ENCODE measurements around the gene COQ7. TPM values are rescaled to one million over a fixed set of nuclear protein-coding genes. Genes with fewer than 3 reads are reported as not detected.

The COQ7 gene
- total and polyA plus RNA-seq, 2 of the 4 experiments (the other 2 are of a cell fraction) = 10.9 to 13.6 TPM

Other genes with a start within 250 kb of the COQ7 start
- 53.8 and 55.8 TPM in 2 replicates for gene SMG1, start 141.2 kb upstream of the COQ7 start, total RNA-seq (2012; rRNA removed)
- 11.1 and 13.4 TPM in 2 replicates for gene SMG1, start 141.2 kb upstream of the COQ7 start, polyA plus RNA-seq (2012; rRNA removed)
- gene TMC7, start 83.7 kb upstream of the COQ7 start, total RNA-seq (2012; rRNA removed) = 0.28 and 0.36 TPM in 2 replicates
- 0.16 and 0.27 TPM in 2 replicates for gene TMC7, start 83.7 kb upstream of the COQ7 start, polyA plus RNA-seq (2012; rRNA removed)
- gene ITPRIPL2, start 46.4 kb downstream of the COQ7 start, total RNA-seq (2012; rRNA removed) = 11.1 and 15.0 TPM in 2 replicates
- gene ITPRIPL2, start 46.4 kb downstream of the COQ7 start, polyA plus RNA-seq (2012; rRNA removed) = 9.2 and 10.1 TPM in 2 replicates
- gene SYT17, start 100.6 kb downstream of the COQ7 start, total RNA-seq (2012; rRNA removed) = not detected in 2 replicates
- gene SYT17, start 100.6 kb downstream of the COQ7 start, polyA plus RNA-seq (2012; rRNA removed) = not detected in 2 replicates
- gene CLEC19A, start 218.1 kb downstream of the COQ7 start, total RNA-seq (2012; rRNA removed) = not detected in 2 replicates
- not detected in 2 replicates for gene CLEC19A, start 218.1 kb downstream of the COQ7 start, polyA plus RNA-seq (2012; rRNA removed)